H1 (cell line): ENCODE measurements around the gene FGF12. TPM values are rescaled to one million over a fixed set of nuclear protein-coding genes. Genes with fewer than 3 reads are reported as not detected.

Experiments
- FOSL1 ChIP-seq: IDR thresholded peaks from 2 replicates; pipeline ENCODE4 v1.6.1; 2011; ENCODE audit warnings: mild to moderate bottlenecking, low read depth, low read length, moderate library complexity; ENCODE audit not compliant: insufficient read depth
- polyA plus RNA-seq, 7 experiments: library from polyadenylated mRNA; depleted of rRNA in 3 of 7; stranded (reverse) in 5 of 7; unstranded in 2 of 7; fragments of >200 nt in 5 of 7; fragments of 200-250 nt in 2 of 7; gene quantifications; 1 replicate in 5 of 7; 2 replicates in 1 of 7; 4 replicates in 1 of 7; pipeline versions ENCODE4 v1.2.1 to v1.2.3, GENCODE V29; 2011 to 2013; ENCODE audit warnings: missing spikeins in 2 of 7, mixed read lengths in 2 of 7
- total RNA-seq: library from RNA; stranded (reverse); fragmentation: NEBNext Ultra II Directional; extraction: Animal tissue kit (Norgen Biotek cat#: 25700); gene quantifications from 2 replicates; pipeline ENCODE4 v1.2.1, GENCODE V29; 2021

Gene FGF12
- total and polyA plus RNA-seq, 2 of the 8 experiments (the other 6 are each of a cell fraction or from before 2014, with no cell fraction given) = 4.1 to 16.6 TPM

- TF ChIP-seq FOSL1 = no peak
Observed at GRCh38 chr3:192177383-192177782, 550.0 kb downstream of the FGF12 start (continued).
